ENCODE measurements around the gene ALAD. TPM values are rescaled to one million over a fixed set of nuclear protein-coding genes. Genes with fewer than 3 reads are reported as not detected.

Gene ALAD
- total RNA-seq, 4 donors from 2014 or later = 26.0 to 60.7 (median 39.9) TPM

DNA sequence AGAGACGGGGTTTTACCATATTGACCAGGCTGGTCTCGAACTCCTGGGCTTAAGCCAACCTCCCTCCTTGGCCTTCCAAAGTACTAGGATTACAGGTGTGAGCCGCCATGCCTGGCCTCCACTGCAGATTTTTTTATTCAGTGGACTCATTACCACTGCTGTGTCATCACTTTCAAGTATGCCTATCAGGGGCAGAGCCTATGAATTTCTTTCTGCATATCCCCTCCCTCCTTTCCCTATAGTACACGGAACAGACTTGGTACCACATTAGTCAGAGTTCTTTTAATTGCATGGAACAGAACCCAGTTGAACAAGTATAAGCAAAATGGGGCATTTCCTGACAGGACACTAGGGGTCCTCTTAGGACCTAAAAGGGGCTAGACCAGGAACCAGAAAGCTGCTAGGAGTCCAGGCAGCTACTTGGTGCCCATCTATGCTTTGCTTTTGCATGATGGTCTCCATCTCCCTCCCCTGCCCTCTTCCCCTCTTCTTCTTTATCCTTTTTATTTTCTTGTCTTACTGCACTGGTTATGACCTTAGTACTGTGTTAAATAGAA lies 46.0 kb downstream of the ALAD start:
- 79 to 91% methylated on average over 4 of the region's 4 CpGs for WGBS, 2 donors
- DNase-seq (ENCODE audit: low spot score in 2 of 2) = peak in 1 of 2 donors; percentile 32
- no peak overlapping the region for H3K4me3 ChIP-seq (ENCODE audit: low read depth, poor library complexity, severe bottlenecking)
- intact Hi-C loops (cut with DNase I; ENCODE audit: low total_unique reads) = no loop called here
- TF ChIP-seq, protein P1, sequence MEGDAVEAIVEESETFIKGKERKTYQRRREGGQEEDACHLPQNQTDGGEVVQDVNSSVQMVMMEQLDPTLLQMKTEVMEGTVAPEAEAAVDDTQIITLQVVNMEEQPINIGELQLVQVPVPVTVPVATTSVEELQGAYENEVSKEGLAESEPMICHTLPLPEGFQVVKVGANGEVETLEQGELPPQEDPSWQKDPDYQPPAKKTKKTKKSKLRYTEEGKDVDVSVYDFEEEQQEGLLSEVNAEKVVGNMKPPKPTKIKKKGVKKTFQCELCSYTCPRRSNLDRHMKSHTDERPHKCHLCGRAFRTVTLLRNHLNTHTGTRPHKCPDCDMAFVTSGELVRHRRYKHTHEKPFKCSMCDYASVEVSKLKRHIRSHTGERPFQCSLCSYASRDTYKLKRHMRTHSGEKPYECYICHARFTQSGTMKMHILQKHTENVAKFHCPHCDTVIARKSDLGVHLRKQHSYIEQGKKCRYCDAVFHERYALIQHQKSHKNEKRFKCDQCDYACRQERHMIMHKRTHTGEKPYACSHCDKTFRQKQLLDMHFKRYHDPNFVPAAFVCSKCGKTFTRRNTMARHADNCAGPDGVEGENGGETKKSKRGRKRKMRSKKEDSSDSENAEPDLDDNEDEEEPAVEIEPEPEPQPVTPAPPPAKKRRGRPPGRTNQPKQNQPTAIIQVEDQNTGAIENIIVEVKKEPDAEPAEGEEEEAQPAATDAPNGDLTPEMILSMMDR (IDR thresholded peaks at IDR 0.05) = no peak
- TF ChIP-seq POLR2A (IDR thresholded peaks at IDR 0.05) = no peak

DNA sequence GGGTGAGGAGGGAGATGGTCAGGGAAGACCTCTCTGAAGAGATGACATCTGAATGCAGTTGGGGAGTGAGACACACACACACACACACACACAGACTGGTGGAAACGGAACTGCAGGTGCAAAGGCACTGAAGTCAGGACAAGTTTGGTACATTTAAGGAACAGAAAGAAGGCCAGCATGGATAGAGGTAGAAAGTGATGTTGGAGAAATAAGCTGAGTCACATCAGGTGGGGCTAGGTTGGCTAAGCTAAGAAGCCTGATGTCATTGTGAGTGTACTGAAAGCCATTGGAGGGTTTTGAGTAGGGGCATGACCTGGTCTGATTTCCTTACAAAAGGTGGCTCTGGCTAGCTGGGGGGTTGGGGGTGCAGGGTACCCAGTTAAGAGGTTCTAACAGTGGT lies 48.7 kb downstream of the ALAD start:
- intact Hi-C loops (cut with DNase I; ENCODE audit: low total_unique reads) = no loop called here
- no peak overlapping the region for H3K4me3 ChIP-seq (ENCODE audit: low read depth, poor library complexity, severe bottlenecking)
- WGBS, 2 donors = 68 to 76% methylated on average over 1 of the region's 1 CpG
- TF ChIP-seq, protein P1 (IDR thresholded peaks at IDR 0.05) = no peak
- TF ChIP-seq POLR2A (IDR thresholded peaks at IDR 0.05) = no peak
- peak in 1 of 2 donors; percentile 17 for DNase-seq (ENCODE audit: low spot score in 2 of 2)

DNA sequence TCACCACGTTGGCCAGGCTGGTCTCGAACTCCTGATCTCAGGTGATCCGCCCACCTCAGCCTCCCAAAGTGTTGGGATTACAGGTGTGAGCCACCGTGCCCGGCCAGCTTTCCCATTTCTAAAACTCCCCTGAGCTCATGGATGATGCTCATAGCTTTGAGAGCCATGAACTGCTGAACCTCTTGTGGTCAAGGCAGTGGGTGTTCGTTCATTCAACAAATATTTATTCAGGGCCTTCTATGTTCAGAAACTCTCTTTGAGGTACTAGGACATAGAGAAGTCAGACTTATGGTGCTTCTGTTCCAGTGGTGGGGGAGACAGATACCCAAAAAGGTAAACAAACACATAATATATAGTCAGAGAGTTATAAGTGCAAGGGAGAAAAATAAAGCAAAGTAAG lies 49.1 kb downstream of the ALAD start:
- no peak for DNase-seq (ENCODE audit: low spot score in 2 of 2)
- H3K4me3 ChIP-seq (ENCODE audit: low read depth, poor library complexity, severe bottlenecking) = no peak overlapping the region
- intact Hi-C loops (cut with DNase I; ENCODE audit: low total_unique reads) = no loop called here
- WGBS, 2 donors = 87 to 90% methylated on average over 6 of the region's 6 CpGs
- no peak for TF ChIP-seq POLR2A (IDR thresholded peaks at IDR 0.05)
- TF ChIP-seq, protein P1 (IDR thresholded peaks at IDR 0.05) = no peak

DNA sequence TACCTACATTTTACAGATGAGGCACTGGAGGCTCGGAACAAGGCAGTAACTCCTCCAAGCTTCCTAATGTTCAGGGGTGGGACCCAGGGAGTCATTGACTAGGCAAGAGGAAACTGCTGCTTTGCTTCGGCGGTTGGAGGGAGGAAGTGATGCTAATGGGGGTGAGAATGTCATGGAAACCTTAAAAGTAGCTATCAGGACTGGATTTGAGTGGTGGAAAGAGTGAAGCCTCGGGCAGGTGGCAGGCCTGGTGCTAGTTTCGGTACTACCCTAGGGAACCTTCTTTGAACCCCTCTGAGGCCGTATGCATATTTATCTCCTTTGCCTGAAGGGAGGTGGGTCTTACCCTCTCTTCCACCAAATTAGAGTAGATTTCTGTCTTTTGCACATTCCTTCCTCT lies 50.1 kb downstream of the ALAD start:
- TF ChIP-seq, protein P1 (IDR thresholded peaks at IDR 0.05) = no peak
- no peak for TF ChIP-seq POLR2A (IDR thresholded peaks at IDR 0.05)
- WGBS, 2 donors = 50 to 58% methylated on average over 6 of the region's 6 CpGs
- DNase-seq (ENCODE audit: low spot score in 2 of 2) = no peak
- no peak overlapping the region for H3K4me3 ChIP-seq (ENCODE audit: low read depth, poor library complexity, severe bottlenecking)
- intact Hi-C loops (cut with DNase I; ENCODE audit: low total_unique reads) = no loop called here

DNA sequence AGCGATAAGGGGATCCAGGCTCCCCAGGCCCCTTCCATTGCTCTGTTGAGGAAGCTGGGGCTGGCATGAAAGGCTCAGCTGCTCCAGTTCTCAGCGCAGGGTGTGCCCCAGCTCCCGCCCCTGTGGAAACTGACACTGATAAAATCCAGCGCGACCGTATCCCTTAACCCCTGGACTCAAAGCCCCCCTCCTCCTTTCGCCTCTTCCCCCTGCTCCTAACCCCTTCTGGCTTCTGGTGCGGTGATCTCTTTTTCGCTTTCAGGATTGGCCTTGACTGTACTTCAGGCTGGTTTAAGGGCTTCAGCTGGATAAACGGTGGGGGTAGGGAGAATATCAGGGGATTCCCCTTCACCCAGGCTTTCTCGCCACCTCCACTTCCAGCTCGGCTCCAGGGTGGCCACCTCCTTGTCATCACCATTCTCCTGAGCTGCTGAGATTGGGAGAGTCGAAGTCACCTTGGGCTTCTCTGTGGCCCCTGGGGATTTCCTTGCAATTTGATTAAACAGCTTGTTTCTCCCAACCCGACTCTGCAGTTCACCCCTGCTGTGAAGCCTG lies 50.9 kb downstream of the ALAD start:
- intact Hi-C loops (cut with DNase I; ENCODE audit: low total_unique reads) = no loop called here
- no peak overlapping the region for H3K4me3 ChIP-seq (ENCODE audit: low read depth, poor library complexity, severe bottlenecking)
- 16 to 18% methylated on average over 14 of the region's 14 CpGs for WGBS, 2 donors
- DNase-seq (ENCODE audit: low spot score in 2 of 2) = no peak
- TF ChIP-seq POLR2A (IDR thresholded peaks at IDR 0.05) = no peak
- TF ChIP-seq, protein P1 (IDR thresholded peaks at IDR 0.05) = no peak

All from lower leg skin (tissue), 4 donors.